ENCODE measurements around the gene LIMCH1. TPM values are rescaled to one million over a fixed set of nuclear protein-coding genes. Genes with fewer than 3 reads are reported as not detected.

LIMCH1 gene
- total RNA-seq, 2 donors from 2014 or later = 9.3 to 24.1 TPM

- 75 to 84% methylated on average over 14 of the region's 14 CpGs for WGBS, 2 donors
- H3K4me1 ChIP-seq = no peaks in the 10 kb centered on the region
- H3K27ac ChIP-seq = no peak overlapping the region
- H3K27me3 ChIP-seq = no peaks in the 10 kb centered on the region
- DNase-seq (no peak), ATAC-seq (no peak)
- H3K4me3 ChIP-seq = no peak overlapping the region
- H3K36me3 ChIP-seq (replicated peaks in 1 of 2; ENCODE audit: insufficient read depth in 1 of 2, low read depth in 2 of 2) = no peaks in the 10 kb centered on the region
- no peaks in the 10 kb centered on the region for H3K9me3 ChIP-seq
- intact Hi-C loops (cut with DNase I) = no loop called here
- TF ChIP-seq POLR2A (IDR thresholded peaks at IDR 0.05) (no peak), CTCF (IDR thresholded peaks at IDR 0.05) (no peak)
Observed at GRCh38 chr4:41514766-41515481, 23.0 kb upstream of the LIMCH1 start.

GRCh38 chr4:41517121-41517520 is 20.8 kb upstream of the LIMCH1 start:
- Histone ChIP-seq H3K4me1 (no peaks in the 10 kb centered on the region), H3K9me3 (no peaks in the 10 kb centered on the region), H3K27me3 (no peaks in the 10 kb centered on the region), H3K27ac (no peak overlapping the region), H3K4me3 (no peak overlapping the region), H3K36me3 (replicated peaks in 1 of 2; ENCODE audit: insufficient read depth in 1 of 2, low read depth in 2 of 2) (no peaks in the 10 kb centered on the region)
- ATAC-seq (no peak), DNase-seq (no peak)
- no peak for TF ChIP-seq CTCF (IDR thresholded peaks at IDR 0.05)
- no peak for TF ChIP-seq POLR2A (IDR thresholded peaks at IDR 0.05)
- 66 to 71% methylated on average over 4 of the region's 4 CpGs for WGBS, 2 donors
- intact Hi-C loops (cut with DNase I) = no loop called here

- Histone ChIP-seq H3K36me3 (replicated peaks in 1 of 2; ENCODE audit: insufficient read depth in 1 of 2, low read depth in 2 of 2) (no peaks in the 10 kb centered on the region), H3K27me3 (no peaks in the 10 kb centered on the region), H3K4me1 (no peaks in the 10 kb centered on the region), H3K27ac (no peak overlapping the region), H3K4me3 (no peak overlapping the region), H3K9me3 (no peaks in the 10 kb centered on the region)
- DNase-seq (no peak), ATAC-seq (no peak)
- intact Hi-C loops (cut with DNase I) = no loop called here
- TF ChIP-seq POLR2A (IDR thresholded peaks at IDR 0.05) = no peak
- no peak for TF ChIP-seq CTCF (IDR thresholded peaks at IDR 0.05)
- 72 to 91% methylated on average over 1 of the region's 1 CpG for WGBS, 2 donors
Observed at GRCh38 chr4:41517747-41518146, 20.2 kb upstream of the LIMCH1 start.

- TF ChIP-seq CTCF (IDR thresholded peaks at IDR 0.05) (no peak), POLR2A (IDR thresholded peaks at IDR 0.05) (no peak)
- Histone ChIP-seq H3K9me3 (no peaks in the 10 kb centered on the region), H3K4me3 (no peak overlapping the region), H3K27ac (peak overlapping the region in 3 of 4 donors; percentile 15 to 49 (median 45)), H3K4me1 (peaks cover 6% of the 10 kb centered on the region), H3K27me3 (no peaks in the 10 kb centered on the region), H3K36me3 (replicated peaks in 1 of 2; ENCODE audit: insufficient read depth in 1 of 2, low read depth in 2 of 2) (no peaks in the 10 kb centered on the region)
- no peak for ATAC-seq
- DNase-seq = no peak
- WGBS, 2 donors = 45 to 54% methylated on average over 4 of the region's 4 CpGs
- intact Hi-C loops (cut with DNase I) = no loop called here
Observed at GRCh38 chr4:41524425-41524824, 13.5 kb upstream of the LIMCH1 start.

GRCh38 chr4:41525129-41525528 is 12.8 kb upstream of the LIMCH1 start:
- intact Hi-C loops (cut with DNase I) = no loop called here
- Histone ChIP-seq H3K4me1 (peaks cover 6% of the 10 kb centered on the region), H3K27me3 (no peaks in the 10 kb centered on the region), H3K27ac (peak overlapping the region in 3 of 4 donors; percentile 31 to 57 (median 49)), H3K4me3 (no peak overlapping the region), H3K36me3 (replicated peaks in 1 of 2; ENCODE audit: insufficient read depth in 1 of 2, low read depth in 2 of 2) (no peaks in the 10 kb centered on the region), H3K9me3 (no peaks in the 10 kb centered on the region)
- 61 to 72% methylated on average over 11 of the region's 11 CpGs for WGBS, 2 donors
- DNase-seq (peak in 3 of 4 donors; percentile 23 to 32 (median 23)), ATAC-seq (peak; percentile 92)
- no peak for TF ChIP-seq CTCF (IDR thresholded peaks at IDR 0.05)
- no peak for TF ChIP-seq POLR2A (IDR thresholded peaks at IDR 0.05)

Data from body of pancreas (tissue), 4 donors.